Gastrocnemius medialis (tissue), 4 donors: ENCODE results near the gene ADAP1. TPM values are rescaled to one million over a fixed set of nuclear protein-coding genes. Genes with fewer than 3 reads are reported as not detected.
"Not testable (repeated sequence)": the region's sequence is repeated elsewhere in the genome, so short reads cannot be mapped to it uniquely, and the experiment has no call there.

Experiments used
- ATAC-seq, 2 donors: fragments of 150-250 bp; one replicate each; pipeline ENCODE4 v1.9.1; 2016
- DNase-seq, 2 donors: peaks; one replicate each; pipeline ENCODE4 v3.0.0-alpha.2; 2019
- H3K27ac ChIP-seq, 4 donors: fragments of 200-600 bp; sonication (generic); 1 replicate in 1 of 4; 2 replicates in 3 of 4; pipeline ENCODE4 v1.5.1; 2016 to 2018; ENCODE audit warnings: mild to moderate bottlenecking in 2 of 4, moderate library complexity in 1 of 4
- H3K27me3 ChIP-seq, 3 donors: fragments of 200-600 bp; sonication (generic) in 2 of 3; 1 replicate in 1 of 3; 2 replicates in 2 of 3; pipeline versions ENCODE4 v1.5.1 to v1.6.0; 2016 to 2019; ENCODE audit warnings: mild to moderate bottlenecking in 1 of 3, moderate library complexity in 1 of 3
- H3K36me3 ChIP-seq, 2 donors: fragments of 200-600 bp; sonication (generic) in 1 of 2; one replicate each; pipeline ENCODE4 v1.5.1; 2017 to 2018
- H3K4me1 ChIP-seq, 2 donors: fragments of 200-600 bp; sonication (generic) in 1 of 2; one replicate each; pipeline ENCODE4 v1.5.1; 2016 to 2017; ENCODE audit warnings: mild to moderate bottlenecking in 2 of 2
- H3K4me3 ChIP-seq, 4 donors: fragments of 200-600 bp; sonication (generic) in 3 of 4; 1 replicate in 1 of 4; 2 replicates in 3 of 4; pipeline ENCODE4 v1.5.1; 2016 to 2019; ENCODE audit warnings: mild to moderate bottlenecking in 2 of 4
- H3K9me3 ChIP-seq, 3 donors: fragments of 200-600 bp; sonication (generic) in 2 of 3; 1 replicate in 1 of 3; 2 replicates in 2 of 3; pipeline ENCODE4 v1.5.1; 2016 to 2019
- POLR2A ChIP-seq, 2 donors: fragments of 450-650 bp; IDR thresholded peaks; one replicate each; pipeline ENCODE4 v1.6.1; 2017; ENCODE audit warnings: antibody characterized with exemption in 2 of 2, mild to moderate bottlenecking in 2 of 2, moderate library complexity in 2 of 2
- in situ Hi-C, 4 donors: fragments of 200-750 bp; cut with MboI; loops; one replicate each; pipeline versions ENCODE4 v1.15.0 to v1.8.0; 2017; ENCODE audit warnings: low sequenced_read_pairs in 4 of 4
- intact Hi-C: fragments of 100-400 bp; cut with DNase I; formaldehyde crosslinking; loops from one replicate; pipeline ENCODE4 v1.15.1; 2023; ENCODE audit warnings: low total_unique reads
- total RNA-seq, 4 donors: library from RNA; depleted of rRNA; stranded (reverse); fragments of >200 nt; gene quantifications; one replicate each; pipeline versions ENCODE4 v1.1.0 to v1.2.3, GENCODE V29; 2016
- TF ChIP-seq, protein P1 (sequence below), 5 experiments: fragments of 450-650 bp in 3 of 5; fragments of 200-600 bp in 2 of 5; sonication (generic) in 2 of 5; IDR thresholded peaks in 4 of 5; conservative IDR thresholded peaks in 1 of 5; 1 replicate in 4 of 5; 2 replicates in 1 of 5; pipeline ENCODE4 v1.5.1; 2016 to 2019; ENCODE audit warnings: antibody characterized with exemption in 5 of 5, mild to moderate bottlenecking in 3 of 5, moderate library complexity in 3 of 5

Gene ADAP1
- total RNA-seq, 4 donors from 2014 or later: 0.71 to 5.0 (median 1.1) TPM

DNA sequence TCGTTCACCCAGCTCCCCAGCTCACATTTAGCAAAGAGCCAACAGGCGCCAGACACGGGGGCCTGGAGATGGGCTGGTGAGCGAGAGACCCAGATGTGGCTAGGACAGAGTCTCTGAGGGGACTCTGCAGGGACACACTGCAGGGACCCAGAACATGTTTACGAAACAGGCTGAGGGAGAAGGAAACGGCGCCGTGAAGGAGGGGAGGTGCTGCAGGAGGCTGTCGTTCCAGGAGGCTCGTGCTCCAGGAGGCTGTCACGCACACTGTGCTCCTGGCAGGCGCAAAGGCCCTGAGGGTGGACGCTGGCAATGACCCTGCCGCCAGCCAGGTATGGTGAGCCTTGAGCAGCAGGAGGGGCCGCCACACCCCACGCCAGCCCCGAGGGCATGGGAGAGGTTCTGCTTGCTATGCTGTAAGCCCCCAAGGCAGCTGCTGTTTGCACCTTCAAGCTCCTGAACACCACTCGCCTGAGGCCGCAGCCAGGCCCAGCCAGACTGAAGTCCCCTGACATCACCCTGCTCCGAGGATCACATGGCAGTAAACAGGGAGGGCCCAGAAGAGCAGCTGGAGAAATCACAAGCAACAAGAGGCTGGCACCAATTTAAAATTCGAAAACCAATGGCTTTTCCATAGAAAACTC lies 27.3 kb downstream of the ADAP1 start:
- TF ChIP-seq POLR2A (IDR thresholded peaks at IDR 0.05): no peak
- TF ChIP-seq, protein P1, sequence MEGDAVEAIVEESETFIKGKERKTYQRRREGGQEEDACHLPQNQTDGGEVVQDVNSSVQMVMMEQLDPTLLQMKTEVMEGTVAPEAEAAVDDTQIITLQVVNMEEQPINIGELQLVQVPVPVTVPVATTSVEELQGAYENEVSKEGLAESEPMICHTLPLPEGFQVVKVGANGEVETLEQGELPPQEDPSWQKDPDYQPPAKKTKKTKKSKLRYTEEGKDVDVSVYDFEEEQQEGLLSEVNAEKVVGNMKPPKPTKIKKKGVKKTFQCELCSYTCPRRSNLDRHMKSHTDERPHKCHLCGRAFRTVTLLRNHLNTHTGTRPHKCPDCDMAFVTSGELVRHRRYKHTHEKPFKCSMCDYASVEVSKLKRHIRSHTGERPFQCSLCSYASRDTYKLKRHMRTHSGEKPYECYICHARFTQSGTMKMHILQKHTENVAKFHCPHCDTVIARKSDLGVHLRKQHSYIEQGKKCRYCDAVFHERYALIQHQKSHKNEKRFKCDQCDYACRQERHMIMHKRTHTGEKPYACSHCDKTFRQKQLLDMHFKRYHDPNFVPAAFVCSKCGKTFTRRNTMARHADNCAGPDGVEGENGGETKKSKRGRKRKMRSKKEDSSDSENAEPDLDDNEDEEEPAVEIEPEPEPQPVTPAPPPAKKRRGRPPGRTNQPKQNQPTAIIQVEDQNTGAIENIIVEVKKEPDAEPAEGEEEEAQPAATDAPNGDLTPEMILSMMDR (IDR thresholded peaks at IDR 0.05 in 4 of 5, conservative IDR thresholded peaks at IDR 0.05 in 1 of 5): no peak
- peaks cover 0 to 8% (median 0%) of the 10 kb centered on the region in 3 donors for H3K27me3 ChIP-seq
- H3K27ac ChIP-seq: no peak overlapping the region
- H3K4me3 ChIP-seq: no peak overlapping the region
- intact Hi-C loops: no loop called here
- H3K9me3 ChIP-seq: no peaks in the 10 kb centered on the region
- no peak for ATAC-seq
- no peaks in the 10 kb centered on the region for H3K4me1 ChIP-seq
- DNase-seq: peak in 1 of 2 donors; percentile 9
- no peaks in the 10 kb centered on the region for H3K36me3 ChIP-seq
- in situ Hi-C loops: no loop called here

DNA sequence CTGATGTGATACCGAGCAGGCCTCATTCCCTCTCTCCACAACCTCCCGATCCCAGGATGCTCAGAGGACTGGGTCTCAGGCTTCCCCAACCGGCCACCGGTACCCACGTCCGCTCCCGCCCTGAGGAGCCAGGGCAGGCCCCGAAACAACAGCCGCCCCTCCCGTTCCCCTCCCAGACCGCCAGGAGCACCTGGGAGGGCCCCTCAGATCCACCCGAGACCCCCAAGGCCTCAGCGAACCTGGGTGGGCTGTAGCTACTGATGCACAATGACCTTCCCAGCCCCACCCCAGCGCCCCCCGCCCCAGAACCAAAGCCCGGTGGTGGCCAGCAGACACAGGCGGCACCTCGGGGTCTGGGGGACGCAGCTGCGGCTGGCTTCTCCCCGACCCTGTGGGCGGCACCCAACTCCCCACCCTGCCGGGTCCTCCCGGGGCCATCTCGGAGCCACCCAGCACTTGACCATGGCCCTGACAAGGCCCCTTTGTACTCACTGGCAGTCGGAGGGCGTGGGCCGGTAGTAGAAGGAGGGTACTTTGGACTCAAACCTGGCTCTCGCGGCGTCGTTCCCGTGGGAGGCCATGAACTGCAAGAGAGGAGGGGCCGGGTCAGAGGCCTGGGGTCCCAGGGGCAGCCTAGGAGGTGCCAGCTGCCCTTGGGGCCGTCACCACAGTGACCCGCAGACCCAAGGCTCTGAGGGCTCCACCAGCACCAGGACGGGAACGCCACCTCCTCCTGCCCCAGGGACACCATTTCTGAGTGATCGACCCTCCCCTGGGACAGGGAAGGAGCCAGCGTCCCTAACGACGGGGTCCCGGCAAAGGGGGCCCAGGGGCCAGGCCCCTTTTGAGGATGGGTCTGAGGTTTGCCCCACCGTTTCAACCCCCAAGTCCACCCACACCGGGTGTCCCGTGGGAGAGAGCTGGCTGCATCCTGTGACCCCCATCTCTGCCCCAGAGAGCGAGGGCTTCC lies 28.1 kb downstream of the ADAP1 start:
- DNase-seq: peak in 1 of 2 donors; percentile 8
- intact Hi-C loops (no loop called here), in situ Hi-C loops (no loop called here)
- Histone ChIP-seq H3K9me3 (no peaks in the 10 kb centered on the region), H3K4me3 (no peak overlapping the region), H3K27ac (no peak overlapping the region), H3K27me3 (peaks cover 0 to 11% (median 0%) of the 10 kb centered on the region in 3 donors), H3K36me3 (no peaks in the 10 kb centered on the region), H3K4me1 (no peaks in the 10 kb centered on the region)
- TF ChIP-seq, protein P1 (IDR thresholded peaks at IDR 0.05 in 4 of 5, conservative IDR thresholded peaks at IDR 0.05 in 1 of 5): no peak
- TF ChIP-seq POLR2A (IDR thresholded peaks at IDR 0.05): no peak
- no peak for ATAC-seq

DNA sequence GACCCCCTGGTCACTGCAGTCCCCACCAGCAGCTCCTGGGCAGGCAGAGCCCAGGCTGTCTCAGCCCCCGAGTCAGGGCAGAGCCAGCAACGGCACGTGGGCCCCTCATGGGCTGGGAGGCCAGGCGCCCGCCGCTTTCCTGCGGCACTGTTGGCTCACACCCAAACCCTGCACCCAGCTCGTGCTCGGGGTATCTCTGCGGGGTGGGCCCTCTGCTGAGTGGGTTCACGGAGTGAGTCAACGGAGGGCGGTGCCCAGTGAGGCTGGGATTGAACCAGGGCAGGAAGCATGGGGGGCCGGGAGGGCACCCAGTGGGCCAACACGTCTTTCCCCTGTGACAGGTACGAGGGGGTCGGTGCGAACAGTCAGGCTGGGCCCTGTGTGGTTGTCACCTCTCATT lies 28.9 kb downstream of the ADAP1 start:
- peaks cover 0 to 11% (median 0%) of the 10 kb centered on the region in 3 donors for H3K27me3 ChIP-seq
- in situ Hi-C loops (no loop called here), intact Hi-C loops (no loop called here)
- no peak for TF ChIP-seq POLR2A (IDR thresholded peaks at IDR 0.05)
- TF ChIP-seq, protein P1 (IDR thresholded peaks at IDR 0.05 in 4 of 5, conservative IDR thresholded peaks at IDR 0.05 in 1 of 5): no peak
- H3K9me3 ChIP-seq: no peaks in the 10 kb centered on the region
- ATAC-seq (no peak), DNase-seq (peak in 1 of 2 donors; percentile 18)
- no peaks in the 10 kb centered on the region for H3K36me3 ChIP-seq
- no peaks in the 10 kb centered on the region for H3K4me1 ChIP-seq
- no peak overlapping the region for H3K27ac ChIP-seq
- no peak overlapping the region for H3K4me3 ChIP-seq

DNA sequence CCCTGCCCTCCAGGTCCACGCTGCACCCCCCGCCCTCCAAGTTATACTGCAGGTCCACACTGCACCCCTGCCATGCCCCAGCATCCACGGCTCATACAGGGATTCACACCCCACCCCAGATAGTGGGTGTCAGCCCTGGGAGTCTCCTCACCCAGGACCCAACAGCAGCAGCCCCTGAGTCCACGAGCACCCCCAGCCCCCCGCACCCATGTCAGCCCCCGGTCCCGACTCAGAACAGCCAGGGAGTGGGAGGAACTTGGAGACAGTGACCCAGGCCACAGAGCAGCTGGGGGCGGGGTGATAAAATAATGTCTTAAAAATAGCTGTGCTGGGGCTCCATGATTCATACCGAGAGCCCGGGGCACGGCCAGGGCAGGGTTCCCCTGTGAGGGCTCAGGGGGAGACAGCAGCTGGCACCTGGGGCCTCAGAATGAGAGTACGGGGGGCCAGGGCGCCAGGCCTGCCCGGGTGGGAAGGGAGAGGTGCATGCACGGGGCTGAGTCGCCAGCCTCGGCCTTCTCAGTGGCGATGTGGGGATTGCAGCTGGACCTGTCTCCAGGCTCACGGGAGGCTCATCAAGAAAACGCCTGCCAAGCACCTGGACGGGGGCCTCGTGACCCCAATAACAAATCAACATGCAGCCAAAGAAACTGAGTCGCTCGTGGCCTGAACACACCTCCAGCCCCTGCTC lies 29.8 kb downstream of the ADAP1 start:
- no peak for TF ChIP-seq POLR2A (IDR thresholded peaks at IDR 0.05)
- TF ChIP-seq, protein P1 (IDR thresholded peaks at IDR 0.05 in 4 of 5, conservative IDR thresholded peaks at IDR 0.05 in 1 of 5): no peak
- no peaks in the 10 kb centered on the region for H3K4me1 ChIP-seq
- ATAC-seq (no peak), DNase-seq (peak in 1 of 2 donors; percentile 12)
- in situ Hi-C loops: no loop called here
- intact Hi-C loops: no loop called here
- H3K9me3 ChIP-seq: no peaks in the 10 kb centered on the region
- no peak overlapping the region for H3K27ac ChIP-seq
- H3K27me3 ChIP-seq: peaks cover 0 to 11% (median 0%) of the 10 kb centered on the region in 3 donors
- H3K4me3 ChIP-seq: no peak overlapping the region
- H3K36me3 ChIP-seq: no peaks in the 10 kb centered on the region

DNA sequence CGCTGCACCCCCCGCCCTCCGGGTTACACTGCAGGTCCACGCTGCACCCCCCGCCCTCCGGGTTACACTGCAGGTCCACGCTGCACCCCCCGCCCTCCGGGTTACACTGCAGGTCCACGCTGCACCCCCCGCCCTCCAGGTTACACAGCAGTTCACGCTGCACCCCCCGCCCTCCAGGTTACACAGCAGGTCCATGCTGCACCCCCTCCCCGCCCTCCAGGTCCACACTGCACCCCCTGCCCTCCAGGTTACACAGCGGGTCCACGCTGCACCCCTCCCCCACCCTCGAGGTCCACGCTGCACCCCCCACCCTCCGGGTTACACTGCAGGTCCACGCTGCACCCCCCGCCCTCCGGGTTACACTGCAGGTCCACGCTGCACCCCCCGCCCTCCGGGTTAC lies 30.4 kb downstream of the ADAP1 start:
- H3K9me3 ChIP-seq, H3K4me1 ChIP-seq, H3K4me3 ChIP-seq, H3K36me3 ChIP-seq, H3K27ac ChIP-seq, ATAC-seq, intact Hi-C loops, in situ Hi-C loops: not testable (repeated sequence)
- peaks cover 0 to 11% (median 0%) of the 10 kb centered on the region in 3 donors for H3K27me3 ChIP-seq
- DNase-seq: peak in 1 of 2 donors; percentile 2
